Urothelium cell line (cell line): ENCODE results near the gene EHMT2.
A peak's percentile ranks its signal among the peaks of the same experiment; 100 is the strongest.
"Not testable (repeated sequence)": the region's sequence is repeated elsewhere in the genome, so short reads cannot be mapped to it uniquely, and the experiment has no call there.

Source experiments
- DNase-seq: peaks from one replicate; pipeline ENCODE4 v3.0.0; 2011; ENCODE audit warnings: low spot score, mixed read lengths
- FAIRE-seq: peaks from 2 replicates; lab custom pipeline; 2011; peaks lifted over from hg19 to GRCh38; lab: Jason Lieb, UNC

Gene EHMT2

GRCh38 chr6:31897612-31898382 is at the start of gene EHMT2:
Gene EHMT2, minus strand, starts transcription at chr6:31897698. Its CDS starts 21 bp downstream, at chr6:31897677.
- FAIRE-seq: no peak
- peak; percentile 92 for DNase-seq

- DNase-seq (no peak), FAIRE-seq (no peak)
Measured at GRCh38 chr6:31947070-31947675, 49.7 kb upstream of the EHMT2 start.

DNA sequence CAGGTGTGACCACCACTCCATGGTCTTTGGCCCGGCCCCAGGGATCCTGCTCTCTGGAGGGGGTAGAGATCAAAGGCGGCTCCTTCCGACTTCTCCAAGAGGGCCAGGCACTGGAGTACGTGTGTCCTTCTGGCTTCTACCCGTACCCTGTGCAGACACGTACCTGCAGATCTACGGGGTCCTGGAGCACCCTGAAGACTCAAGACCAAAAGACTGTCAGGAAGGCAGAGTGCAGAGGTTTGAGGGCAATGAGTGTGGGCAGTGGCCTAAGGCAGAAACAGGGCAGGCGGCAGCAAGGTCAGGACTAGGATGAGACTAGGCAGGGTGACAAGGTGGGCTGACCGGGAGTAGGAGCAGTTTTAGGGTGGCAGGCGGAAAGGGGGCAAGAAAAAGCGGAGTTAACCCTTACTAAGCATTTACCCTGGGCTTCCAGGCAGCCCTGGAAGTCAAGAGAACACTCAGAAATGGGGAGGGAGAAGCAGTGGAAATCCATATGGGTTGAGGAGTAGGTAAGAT is 48.9 kb upstream of the EHMT2 start:
- DNase-seq (no peak), FAIRE-seq (no peak)

DNA sequence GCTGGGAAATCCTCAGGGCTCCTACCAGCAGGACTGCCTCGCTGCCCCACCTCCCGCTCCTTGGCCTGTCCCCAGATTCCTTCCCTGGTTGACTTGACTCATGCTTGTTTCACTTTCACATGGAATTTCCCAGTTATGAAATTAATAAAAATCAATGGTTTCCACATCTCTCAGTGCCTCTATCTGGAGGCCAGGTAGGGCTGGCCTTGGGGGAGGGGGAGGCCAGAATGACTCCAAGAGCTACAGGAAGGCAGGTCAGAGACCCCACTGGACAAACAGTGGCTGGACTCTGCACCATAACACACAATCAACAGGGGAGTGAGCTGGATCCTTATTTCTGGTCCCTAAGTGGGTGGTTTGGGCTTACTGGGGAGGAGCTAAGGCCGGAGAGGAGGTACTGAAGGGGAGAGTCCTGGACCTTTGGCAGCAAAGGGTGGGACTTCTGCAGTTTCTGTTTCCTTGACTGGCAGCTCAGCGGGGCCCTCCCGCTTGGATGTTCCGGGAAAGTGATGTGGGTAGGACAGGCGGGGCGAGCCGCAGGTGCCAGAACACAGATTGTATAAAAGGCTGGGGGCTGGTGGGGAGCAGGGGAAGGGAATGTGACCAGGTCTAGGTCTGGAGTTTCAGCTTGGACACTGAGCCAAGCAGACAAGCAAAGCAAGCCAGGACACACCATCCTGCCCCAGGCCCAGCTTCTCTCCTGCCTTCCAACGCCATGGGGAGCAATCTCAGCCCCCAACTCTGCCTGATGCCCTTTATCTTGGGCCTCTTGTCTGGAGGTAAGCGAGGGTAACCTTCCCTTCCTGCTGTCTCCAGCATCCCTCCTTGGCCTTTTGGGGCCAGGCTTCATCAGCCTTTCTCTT is 48.2 kb upstream of the EHMT2 start, which contains the start of gene CFB:
CFB (plus strand) TSS at position 589 of the 863 bp plus-strand sequence; CDS start at position 716, 127 bp downstream.
- FAIRE-seq: no peak

GRCh38 chr6:31945154-31945506 is 47.6 kb upstream of the EHMT2 start:
- no peak for DNase-seq
- FAIRE-seq: no peak

More for the DNA sequence above, 48.2 kb upstream of the EHMT2 start, which contains the start of gene CFB:
- DNase-seq: peak; percentile 31

- DNase-seq: no peak
- no peak for FAIRE-seq
Measured at GRCh38 chr6:31943742-31944141, 46.2 kb upstream of the EHMT2 start.

- FAIRE-seq (no peak), DNase-seq (peak; percentile 23)
Measured at GRCh38 chr6:31940256-31940664, 42.8 kb upstream of the EHMT2 start.

DNA sequence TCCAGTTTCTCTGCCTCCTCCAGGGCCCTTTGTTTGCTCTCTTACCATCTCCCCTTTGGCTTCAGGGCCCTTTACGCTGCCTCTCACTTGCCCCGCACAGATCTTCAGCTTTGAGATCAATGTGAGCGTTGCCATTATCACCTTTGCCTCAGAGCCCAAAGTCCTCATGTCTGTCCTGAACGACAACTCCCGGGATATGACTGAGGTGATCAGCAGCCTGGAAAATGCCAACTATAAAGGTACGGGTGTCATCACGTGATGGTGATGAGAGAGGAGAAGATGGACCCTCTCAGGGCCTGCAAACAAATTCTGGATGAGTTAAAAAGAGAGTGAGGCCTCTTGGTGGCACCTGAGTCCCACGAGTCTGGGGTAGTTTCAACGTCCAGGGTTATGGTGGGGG is 38.3 kb upstream of the EHMT2 start:
- no peak for FAIRE-seq
- DNase-seq: no peak

- FAIRE-seq (no peak), DNase-seq (no peak)
Measured at GRCh38 chr6:31935021-31935420, 37.5 kb upstream of the EHMT2 start.

- DNase-seq: no peak
- no peak for FAIRE-seq
Measured at GRCh38 chr6:31933537-31933936, 36.0 kb upstream of the EHMT2 start.

GRCh38 chr6:31932137-31932536 is 34.6 kb upstream of the EHMT2 start:
- FAIRE-seq, DNase-seq: not testable (repeated sequence)

GRCh38 chr6:31930962-31931361 is 33.5 kb upstream of the EHMT2 start:
- no peak for DNase-seq
- FAIRE-seq: no peak

- FAIRE-seq (no peak), DNase-seq (no peak)
Measured at GRCh38 chr6:31928672-31928939, 31.1 kb upstream of the EHMT2 start.

GRCh38 chr6:31927863-31928671 is 30.6 kb upstream of the EHMT2 start:
- FAIRE-seq (no peak), DNase-seq (no peak)

DNA sequence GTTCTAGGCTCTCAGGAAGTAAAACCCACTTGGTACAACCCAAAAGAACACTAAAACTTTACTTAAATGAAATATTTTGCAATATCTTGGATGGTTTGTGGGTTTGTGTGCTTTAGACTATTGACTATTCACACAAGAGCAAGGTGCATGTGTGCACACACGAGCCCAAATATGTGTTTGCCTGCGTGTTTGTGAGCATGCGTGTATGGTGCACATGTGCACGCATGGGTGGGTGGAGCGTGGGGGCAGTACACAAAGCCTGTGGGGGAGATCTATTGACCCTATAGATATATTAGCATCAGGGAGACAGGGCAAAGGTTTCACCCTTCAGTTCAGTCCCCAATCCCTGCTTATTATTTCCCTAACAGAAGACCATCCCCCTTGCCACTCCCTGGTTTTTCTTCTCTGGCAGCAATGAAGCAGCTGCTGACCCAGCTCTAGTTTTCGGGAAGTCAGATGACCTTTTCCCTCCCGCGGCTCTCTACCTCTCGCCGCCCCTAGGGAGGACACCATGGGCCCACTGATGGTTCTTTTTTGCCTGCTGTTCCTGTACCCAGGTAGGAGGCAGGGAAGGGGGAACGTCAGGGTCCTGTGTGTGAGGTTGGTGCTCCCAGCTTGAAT is 29.9 kb upstream of the EHMT2 start, which contains the start of gene C2:
C2 (plus strand) TSS at position 476 of the 621 bp plus-strand sequence; CDS start at position 512, 36 bp downstream.
- FAIRE-seq (no peak), DNase-seq (no peak)

DNA sequence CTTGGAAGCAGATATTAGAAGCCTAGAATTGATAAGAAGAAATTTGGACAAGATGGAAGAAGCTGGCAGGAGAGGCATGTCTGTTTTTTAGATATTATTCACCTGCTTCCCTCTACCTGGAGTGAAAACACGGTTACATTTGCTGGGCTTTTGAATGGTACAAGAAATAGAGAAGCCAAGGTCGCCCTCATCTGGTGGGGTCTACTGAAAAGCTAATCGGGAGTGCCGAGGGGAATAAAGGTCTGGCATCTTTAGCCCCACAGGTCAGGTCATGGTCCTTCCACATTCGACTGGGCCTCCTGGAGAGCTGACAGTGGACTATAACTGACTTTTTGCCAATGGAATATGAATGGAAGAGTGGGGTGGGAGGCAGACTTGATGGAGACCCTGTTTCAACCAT is 25.4 kb upstream of the EHMT2 start:
- FAIRE-seq: no peak
- no peak for DNase-seq

- FAIRE-seq (no peak), DNase-seq (no peak)
Measured at GRCh38 chr6:31920811-31921210, 23.3 kb upstream of the EHMT2 start.

DNA sequence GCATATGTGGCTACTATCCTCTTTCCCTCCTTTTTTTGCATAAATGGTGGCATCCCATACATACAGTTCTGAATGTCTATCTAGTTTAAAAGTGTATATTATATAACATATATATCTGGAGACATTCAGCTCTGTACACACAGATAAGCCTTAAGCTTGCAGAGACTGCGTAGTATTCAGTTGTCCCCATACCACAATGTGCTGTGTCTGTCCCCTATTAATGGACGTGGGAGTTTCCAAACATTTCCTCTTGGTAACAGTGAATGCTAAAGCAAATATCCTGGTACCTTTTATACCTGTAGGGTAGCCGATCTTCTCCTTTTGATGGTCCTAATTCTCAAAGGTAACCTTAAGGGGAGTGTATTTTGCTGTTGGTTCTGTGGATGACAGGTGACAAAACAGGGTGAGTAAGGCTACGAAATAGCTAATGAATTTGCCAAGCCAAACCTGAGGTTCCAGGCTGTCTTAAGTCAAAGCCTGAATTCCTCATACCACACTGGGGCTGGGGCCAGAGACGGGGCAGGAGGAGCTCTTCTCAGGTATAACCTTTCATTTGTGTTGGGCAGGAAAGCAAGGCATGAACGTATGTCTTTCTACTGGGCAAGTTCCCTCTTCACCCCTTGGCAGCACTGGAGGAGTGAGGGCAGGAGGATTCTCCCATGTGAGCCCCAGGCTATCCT is 22.3 kb upstream of the EHMT2 start:
- DNase-seq (no peak), FAIRE-seq (no peak)

DNA sequence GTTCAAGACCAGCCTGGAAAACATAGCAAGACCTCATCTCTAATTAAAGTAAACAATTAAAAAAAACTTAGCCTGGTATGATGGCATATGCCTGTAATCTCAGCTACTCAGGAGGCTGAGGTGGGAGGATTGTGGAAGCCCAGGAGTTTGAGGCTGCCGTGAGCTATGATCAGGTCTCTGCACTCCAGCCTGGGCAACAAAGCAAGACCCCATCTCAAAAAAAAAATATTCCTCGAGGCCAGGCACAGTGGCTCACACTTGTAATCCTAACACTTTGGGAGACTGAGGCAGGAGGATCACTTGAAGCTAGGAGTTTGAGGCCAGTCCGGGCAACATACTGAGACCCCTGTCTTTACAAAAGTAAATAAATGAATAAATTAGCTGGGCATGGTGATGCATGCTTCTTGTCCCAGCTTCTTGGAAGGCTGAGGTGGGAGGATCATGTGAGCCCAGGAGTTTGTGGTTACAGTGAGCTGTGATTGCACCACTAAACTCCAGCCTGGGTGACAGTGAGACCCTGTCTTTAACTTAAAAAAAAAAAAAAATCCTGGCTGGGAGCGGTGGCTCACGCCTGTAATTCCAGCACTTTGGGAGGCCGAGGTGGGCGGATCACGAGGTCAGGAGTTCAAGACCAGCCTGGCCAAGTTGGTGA is 20.7 kb upstream of the EHMT2 start:
- DNase-seq (no peak), FAIRE-seq (no peak)
